GM15510 (cell line): ENCODE data around the gene UBE2G2.

ENCODE experiments used
- POLR2A ChIP-seq: IDR thresholded peaks from 3 replicates; pipeline ENCODE4 v1.6.1; 2011; ENCODE audit warnings: borderline replicate concordance; ENCODE audit not compliant: insufficient read length; ENCODE audit errors: extremely low read depth

UBE2G2 gene

DNA sequence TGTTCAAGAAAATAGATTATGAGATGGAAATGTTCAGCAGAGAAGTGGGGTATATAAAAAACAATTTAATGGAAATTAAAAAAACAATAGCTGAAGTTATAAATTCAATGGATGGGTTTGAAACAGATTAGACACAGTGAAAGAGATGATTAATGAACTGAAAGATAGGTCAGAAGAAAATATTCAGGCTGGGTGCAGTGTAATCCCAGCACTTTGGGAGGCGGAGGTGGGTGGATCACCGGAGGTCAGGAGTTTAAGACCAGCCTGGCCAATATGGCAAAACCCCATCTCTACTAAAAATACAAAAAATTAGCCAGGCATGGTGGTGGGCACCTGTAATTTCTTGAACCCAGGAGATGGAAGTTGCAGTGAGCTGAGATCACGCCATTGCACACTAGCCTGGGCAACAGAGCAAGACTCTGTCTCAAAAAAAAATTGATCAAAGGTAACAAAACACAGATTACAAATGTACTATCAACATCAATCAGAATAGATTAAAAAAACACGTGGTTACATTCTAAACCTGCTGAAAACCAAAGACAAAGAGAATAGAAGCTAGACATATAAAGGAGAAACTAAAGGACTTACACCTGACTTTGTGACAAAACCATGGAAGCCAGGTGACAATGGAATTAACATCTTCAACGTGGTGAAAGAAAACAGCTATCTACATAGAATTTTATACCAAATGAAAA lies 21.0 kb upstream of the UBE2G2 start:
- TF ChIP-seq POLR2A = no peak

DNA sequence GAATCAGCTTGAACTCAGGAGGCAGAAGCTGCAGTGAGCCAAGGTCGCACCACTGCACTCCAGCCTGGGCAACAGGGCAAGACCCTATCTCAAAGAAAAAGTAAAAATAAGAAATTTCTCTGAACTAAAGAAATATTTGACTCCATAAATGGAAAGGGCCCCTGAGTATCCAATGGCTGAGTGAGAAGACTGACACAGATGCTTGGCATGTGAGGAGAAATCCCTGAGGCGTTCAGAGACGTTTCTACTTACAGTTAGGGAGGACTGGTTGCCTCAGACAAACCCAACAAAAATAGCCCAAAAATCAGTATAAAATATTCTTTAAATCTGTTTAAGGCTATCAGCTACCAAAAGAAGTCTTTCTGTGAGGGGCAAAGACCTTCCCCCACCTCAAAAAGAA lies 19.2 kb upstream of the UBE2G2 start:
- no peak for TF ChIP-seq POLR2A

DNA sequence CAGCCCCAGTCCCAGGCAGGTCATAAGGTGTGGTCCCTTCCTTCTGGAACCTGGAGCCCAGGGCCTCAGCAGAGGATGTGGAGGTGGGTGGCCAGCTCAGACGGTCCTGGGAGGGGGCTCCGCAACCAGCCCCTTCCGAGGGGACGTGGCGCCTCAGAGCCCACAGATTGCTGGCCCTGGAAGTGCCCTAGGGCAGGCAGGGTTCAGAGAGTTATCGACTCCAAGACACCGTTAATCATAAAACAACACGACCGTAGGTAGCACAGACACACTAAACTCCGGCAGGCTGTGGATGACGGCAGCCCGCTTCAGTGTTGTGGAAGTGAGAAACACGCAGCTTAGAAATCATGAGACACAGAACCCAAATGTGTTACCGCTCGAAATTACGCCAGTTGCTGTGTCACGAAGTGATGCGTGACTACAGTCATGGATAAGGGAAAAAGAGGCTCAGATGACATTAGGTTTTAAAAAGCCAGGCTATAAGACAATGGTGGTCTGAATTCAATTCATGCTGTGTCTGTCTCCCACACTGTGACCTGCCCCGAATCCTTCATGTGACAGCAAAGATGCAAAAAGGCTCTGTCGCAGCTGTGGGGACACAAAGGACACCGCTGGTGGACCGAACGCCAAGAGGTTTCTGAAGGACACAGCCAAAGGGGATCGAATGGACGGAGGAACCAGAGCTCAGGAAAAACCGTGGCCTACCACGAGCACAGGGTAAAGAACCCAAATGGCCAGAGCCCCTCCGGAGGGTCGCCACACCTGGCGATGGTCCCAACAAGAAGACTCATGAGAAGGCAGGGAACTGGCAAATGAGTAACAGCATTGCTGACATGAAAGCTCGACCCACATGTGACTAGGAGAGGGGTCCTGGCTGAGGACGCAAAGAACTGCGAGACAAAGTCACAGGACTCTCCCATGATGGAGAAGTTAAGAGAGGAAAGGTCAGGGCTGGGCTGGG lies 17.9 kb upstream of the UBE2G2 start:
- TF ChIP-seq POLR2A = no peak

DNA sequence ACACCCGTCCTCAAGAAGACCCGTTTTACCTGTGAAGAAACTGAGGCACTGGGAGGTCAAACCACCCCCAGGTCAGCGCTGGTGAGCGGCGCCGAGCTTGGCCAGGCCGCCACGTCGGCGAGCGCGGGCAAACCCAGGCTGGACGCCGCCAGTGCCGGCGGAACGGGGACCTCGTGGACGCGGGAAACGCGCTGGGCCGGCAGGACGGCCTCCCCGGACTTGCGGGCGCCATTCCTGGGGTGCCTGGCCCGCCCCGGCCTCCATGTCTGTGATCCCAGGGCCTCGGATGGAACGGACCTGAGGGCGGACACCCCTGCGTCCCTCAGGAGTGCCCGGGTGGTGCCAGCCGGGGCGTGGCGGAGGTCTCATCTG lies 17.0 kb upstream of the UBE2G2 start:
- no peak for TF ChIP-seq POLR2A

DNA sequence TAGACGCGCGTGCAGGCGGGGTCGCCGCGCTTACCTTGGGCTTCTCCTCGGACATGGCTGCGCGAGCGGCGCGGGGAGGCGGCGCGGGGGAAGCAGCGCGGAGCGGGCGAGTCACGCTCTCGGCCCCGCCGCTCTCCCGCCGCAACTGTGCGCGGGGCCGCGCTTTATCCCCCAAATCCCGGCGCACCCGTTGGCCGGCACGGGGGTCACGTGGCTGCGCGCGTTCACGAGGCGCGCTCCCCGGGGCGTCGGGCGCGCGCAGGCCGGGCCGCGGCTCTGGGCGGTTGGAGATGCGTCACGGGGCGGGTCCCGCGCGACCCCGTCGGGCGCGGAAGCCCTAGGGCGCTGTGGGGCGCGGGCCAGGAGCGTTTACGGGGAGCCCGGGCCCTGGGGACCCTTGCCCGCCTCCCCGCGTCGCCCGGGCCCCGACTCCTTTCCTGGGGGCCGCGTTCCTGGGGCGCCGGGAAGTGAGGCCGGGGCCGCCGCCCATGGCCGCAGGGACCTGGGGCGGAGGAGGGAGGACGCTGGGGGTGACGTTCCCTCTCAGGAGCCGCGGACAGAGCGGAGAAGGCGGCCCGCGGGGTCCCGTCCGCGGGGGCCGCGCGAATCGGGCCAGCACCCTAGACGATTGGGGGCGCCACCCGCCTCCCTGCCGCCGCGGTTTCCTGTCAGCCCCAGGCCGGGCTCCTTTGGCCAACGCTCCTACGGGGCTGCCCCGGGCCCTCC lies 16.5 kb upstream of the UBE2G2 start, which contains the start of gene SUMO3:
SUMO3 (minus strand) TSS at position 149 of the 726 bp plus-strand sequence; CDS start at position 55, 94 bp downstream.
- TF ChIP-seq POLR2A = peak; percentile 87

DNA sequence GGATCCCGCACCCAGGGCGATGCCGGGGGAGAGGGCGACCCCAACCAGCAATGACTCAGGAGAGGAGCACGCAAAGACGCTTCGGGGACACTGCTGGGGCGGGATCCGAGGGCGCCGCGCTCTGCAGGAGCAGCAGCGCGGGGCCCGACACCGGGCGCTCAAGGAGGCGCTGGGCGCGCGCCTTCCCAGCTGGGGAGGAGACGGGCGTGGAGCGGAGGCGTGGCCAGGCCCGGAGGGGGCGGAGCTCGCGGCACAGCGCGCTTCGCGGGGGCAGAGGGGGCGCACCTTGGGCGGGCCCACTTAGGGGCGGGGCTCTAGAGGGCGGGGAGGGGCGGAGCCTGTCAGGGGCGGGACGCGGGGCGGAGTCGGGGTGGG lies 15.9 kb upstream of the UBE2G2 start:
- no peak for TF ChIP-seq POLR2A

DNA sequence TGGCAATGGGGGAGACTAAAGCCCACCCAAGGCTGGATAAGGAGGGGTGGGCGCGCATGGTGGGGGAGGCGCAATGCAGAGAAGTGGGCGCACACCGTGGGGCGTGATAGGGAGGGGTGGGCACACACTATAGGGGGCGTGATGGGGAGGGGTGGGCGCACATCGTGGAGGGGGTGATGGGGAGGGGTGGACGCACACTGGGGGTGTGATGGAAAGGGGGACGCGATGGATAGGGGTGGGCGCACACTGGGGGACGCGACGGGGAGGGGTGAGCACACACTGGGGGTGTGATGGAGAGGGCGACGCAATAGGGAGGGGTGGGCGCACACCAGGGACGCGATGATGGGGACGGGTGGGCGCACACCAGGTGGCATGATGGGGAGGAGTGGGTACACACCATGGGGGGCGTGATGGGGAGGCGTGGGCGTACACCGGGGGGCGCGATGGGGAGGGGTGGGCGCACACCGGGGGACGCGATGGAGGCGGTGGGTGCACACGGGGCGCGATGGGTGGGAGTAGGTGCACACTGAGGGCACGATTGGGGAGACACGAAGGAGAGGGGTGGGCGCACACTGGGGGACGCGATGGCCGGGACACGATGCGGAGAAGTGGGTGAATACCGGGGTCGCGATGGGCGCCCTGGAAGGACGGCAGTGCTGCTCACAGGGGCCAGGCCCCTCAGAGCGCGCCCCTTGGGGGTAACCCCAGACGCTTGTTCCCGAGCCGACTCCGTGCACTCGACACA lies 15.3 kb upstream of the UBE2G2 start:
- no peak for TF ChIP-seq POLR2A

DNA sequence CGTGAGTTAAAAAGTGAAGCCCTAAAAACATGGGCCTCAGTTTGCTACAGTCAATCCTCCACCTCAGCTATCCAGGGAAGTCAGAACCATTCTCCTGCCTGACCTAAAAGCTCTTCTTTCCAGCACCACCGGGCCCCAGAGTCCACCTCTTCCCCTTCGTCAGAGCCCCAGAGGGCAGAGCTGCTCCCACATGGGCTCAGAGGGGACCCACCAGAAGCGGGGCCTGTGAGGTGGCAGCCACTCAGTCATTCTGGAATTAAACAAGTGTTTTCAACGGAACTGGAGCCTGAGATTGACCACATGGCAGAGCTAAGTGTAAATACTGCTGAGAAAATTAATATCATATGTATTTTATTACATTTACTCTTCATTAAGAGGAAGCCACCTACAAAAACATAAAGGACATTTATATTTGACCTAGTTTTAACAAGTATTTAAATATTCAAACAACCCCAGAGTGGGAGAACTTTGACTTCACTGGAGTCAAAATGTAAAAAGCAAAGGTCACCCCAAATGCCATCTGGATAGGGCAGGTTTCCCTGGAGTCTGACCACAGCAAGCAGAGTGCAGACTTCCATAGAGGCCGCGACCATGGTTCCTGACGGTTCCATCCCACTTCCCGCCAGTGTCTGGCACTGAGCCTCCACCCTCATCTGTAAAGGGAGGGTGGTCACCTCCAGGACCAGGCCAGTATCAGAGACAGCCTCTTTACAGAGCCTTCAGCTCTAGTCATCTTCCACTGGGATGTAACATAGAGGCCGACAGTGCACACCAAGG lies 14.4 kb upstream of the UBE2G2 start:
- no peak for TF ChIP-seq POLR2A

DNA sequence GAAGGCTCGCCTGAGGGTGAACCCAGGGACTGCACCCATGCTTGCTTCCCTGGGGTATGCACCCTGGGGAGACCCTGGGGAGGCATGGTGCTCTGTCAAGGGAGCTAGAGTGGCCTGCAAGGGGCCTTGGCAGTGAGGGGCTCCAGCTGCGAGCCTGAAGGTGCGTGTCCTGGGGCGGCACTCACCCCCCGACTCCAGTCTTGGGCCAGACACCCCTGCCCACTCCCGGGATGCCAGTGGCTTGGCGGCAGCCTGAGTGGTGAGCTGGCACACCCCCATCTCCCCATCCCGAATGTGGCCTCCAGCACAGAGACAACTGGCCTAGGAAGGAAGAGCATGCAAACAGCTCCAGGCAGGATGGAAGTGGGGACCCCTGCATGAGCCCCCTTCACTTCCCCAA lies 13.6 kb upstream of the UBE2G2 start:
- no peak for TF ChIP-seq POLR2A

DNA sequence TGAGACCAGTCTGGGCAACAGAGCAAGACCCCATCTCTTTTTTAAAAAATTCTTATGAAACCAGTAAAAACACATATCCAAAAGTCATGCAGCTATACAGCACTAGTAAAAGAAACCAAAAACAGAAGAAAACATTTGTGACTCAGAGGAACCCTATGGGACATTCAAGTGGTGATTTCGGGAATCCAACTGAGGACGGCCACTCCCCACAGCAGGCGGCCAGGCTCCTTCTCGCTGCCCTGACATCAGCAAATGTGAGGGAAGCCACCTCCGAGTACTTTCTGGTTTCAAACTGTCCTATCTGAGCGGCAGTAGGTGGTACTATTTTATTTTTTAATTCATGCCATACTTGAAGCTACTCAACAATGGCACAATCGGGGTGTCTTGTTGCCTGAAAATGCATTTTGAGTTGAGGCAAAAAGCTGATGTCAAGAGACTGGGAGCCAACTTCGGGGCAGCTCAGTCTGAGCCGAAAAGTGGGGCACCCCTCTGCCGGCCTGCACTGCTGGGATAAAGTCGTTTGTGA lies 12.9 kb upstream of the UBE2G2 start:
- TF ChIP-seq POLR2A = no peak

DNA sequence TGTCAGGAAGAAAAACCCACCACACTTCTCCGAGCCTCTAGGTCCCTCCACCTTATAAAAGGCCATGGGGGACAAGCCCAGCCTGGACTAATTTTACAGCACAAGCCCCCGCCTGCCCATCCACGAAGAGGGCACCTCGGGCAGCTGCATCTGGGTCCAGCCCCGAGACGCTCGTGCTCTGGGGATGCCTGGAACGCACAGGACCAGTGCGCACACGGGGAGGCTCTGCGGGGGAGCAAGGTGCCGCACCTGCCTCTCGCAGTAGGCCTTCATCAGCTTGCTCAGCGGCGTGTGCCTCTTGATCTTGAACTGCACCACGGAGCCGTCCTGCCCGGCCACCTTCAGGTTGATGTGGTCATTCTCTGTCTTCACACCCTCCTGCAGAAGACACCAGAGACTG lies 12.1 kb upstream of the UBE2G2 start:
- TF ChIP-seq POLR2A = no peak

DNA sequence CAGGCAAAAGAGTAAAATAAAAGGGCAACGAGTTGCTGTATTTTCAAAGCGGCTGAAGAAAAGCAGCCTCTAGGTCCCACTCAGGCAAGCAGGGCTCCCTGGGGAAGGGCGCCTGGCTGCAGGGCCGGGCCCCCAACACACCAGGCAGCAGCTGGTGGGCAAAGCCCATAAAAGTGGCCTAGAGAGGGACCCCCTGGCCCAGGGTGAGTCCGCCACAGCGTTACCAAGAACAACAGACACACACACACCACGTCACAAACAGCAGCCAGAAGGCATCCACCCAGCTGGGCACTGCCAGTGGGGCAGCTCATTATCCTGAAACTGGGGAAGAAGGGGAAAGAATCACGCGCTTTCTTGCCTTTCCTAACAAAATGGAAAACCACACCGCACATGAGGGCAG lies 11.5 kb upstream of the UBE2G2 start:
- no peak for TF ChIP-seq POLR2A

DNA sequence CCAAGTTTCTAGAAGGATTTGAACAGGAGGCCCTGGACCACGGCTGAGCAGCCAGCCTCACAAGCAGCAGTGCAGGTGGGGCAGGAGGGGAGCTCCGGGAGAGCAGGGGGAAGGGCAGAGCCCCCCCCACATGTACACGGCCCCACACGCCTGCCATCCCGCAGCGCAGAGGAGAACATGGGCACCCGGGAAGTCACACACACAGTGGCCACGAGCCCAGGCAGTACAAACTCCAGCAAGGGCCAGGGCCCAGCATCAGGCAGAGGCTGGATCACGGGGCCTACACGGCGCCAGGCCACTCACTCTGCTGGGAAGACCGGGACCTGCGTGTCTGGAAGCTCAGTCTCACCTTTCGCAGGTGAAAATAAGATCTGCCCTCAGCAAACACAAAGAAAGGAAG lies 11.0 kb upstream of the UBE2G2 start:
- no peak for TF ChIP-seq POLR2A

DNA sequence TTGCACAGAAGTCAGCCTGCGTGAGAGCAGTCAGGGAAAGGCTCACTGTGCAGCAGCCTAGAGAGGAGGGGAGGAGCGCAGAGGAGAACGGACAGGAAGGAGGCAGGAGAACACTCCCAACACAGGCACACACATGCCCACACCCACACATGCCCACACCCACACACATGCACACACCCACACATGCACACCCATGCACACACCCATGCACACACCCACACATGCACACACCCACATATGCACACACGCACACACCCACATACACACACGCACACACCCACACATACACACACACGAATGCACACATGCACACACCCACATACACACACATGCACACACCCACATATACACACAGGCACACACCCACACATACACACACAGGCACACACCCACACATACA lies 9.2 kb upstream of the UBE2G2 start:
- no peak for TF ChIP-seq POLR2A

DNA sequence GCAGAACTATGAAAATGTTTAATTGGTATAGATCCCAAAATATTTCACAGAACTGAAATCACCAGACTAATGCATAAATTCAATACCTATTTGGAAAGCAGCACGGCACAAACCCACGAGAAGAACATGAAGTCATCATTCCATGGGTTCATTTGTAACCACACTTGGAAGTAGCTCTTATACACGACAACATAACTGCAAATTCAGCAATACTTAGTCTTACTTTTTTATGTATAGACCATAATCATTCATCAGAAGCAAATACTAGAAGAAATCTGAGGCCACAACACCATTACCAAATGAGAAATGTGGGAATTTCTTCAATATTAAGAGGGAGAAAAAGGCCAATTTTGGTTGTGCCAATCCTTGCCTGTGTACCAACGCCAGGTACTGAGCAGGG lies 4.2 kb upstream of the UBE2G2 start:
- no peak for TF ChIP-seq POLR2A

DNA sequence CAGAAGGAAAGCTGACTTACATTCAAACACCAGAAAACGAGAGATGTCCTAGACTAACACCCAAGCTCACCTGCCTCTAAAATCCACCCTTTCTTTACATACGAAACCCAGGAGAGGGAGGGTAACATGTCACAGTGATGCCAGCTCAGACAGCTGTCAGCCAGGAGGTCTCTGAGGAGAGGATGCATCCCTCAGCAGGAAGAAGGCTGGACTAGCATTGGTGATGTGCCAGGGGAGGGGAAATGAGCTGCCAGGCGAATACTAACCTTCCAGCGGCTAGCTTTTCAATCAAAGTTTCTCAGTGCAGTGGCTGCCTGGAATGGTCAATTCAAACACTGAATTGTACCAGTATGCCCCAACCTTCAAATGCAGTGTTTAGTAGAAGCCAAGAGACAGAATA lies 3.6 kb upstream of the UBE2G2 start:
- TF ChIP-seq POLR2A = no peak
